Measurements from ENCODE around the gene UNK.

Gene UNK

DNA sequence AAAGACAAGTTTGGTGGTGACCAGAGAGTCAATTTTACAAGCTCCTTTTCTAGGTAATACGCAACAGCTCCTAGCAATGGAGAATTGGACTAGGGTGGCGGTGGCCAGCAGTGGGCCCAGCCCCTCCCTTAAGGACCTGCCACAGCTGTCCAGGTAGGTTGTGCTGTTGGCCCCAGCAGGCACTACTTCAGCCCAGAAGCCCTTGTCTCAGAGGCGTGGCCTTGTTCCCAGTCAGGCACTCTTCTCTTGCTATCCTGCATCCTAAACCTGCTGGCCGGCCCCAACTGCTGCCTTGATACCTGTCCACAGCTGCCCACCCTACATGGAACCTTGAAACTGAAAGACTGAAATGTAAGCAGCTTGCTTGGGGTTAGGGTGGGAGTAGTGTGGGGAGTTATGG is 18.6 kb upstream of the UNK start:
- DNase-seq (ENCODE audit: low spot score): peak; percentile 56
- H3K4me3 ChIP-seq (ENCODE audit: severe bottlenecking): no peak overlapping the region
- no peak for ATAC-seq (ENCODE audit: low read depth)
- peaks cover 6% of the 10 kb centered on the region for H3K4me1 ChIP-seq (ENCODE audit: insufficient read depth, poor library complexity, severe bottlenecking)
- H3K36me3 ChIP-seq (ENCODE audit: low read depth): no peaks in the 10 kb centered on the region
- H3K27me3 ChIP-seq (ENCODE audit: insufficient read depth, poor library complexity, severe bottlenecking): no peaks in the 10 kb centered on the region
- H3K27ac ChIP-seq (ENCODE audit: poor library complexity, severe bottlenecking): peak overlapping the region; percentile 51
- no peaks in the 10 kb centered on the region for H3K9me3 ChIP-seq (ENCODE audit: severe bottlenecking)
- no peak for TF ChIP-seq CTCF (IDR thresholded peaks at IDR 0.05; ENCODE audit: poor library complexity, severe bottlenecking)

DNA sequence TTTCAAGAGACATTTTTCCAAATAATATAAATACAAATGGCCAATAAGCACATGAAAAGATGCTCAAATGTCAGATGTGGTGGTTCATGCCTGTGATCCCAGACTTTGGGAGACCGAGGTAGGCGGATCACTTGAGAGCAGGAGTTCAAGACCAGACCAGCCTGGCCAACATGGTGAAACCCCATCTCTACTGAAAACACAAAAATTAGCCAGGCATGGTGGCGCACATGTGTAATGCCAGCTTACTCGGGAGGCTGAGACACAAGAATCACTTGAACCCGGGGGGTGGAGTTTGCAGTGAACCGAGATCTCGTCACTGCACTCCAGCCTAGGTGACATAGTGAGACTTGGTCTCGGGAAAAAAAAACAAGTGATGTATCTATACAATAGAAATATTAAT is 16.7 kb upstream of the UNK start:
- H3K27me3 ChIP-seq (ENCODE audit: insufficient read depth, poor library complexity, severe bottlenecking): no peaks in the 10 kb centered on the region
- H3K9me3 ChIP-seq (ENCODE audit: severe bottlenecking): no peaks in the 10 kb centered on the region
- no peak overlapping the region for H3K4me3 ChIP-seq (ENCODE audit: severe bottlenecking)
- ATAC-seq (ENCODE audit: low read depth) (no peak), DNase-seq (ENCODE audit: low spot score) (peak; percentile 19)
- H3K36me3 ChIP-seq (ENCODE audit: low read depth): no peaks in the 10 kb centered on the region
- no peak overlapping the region for H3K27ac ChIP-seq (ENCODE audit: poor library complexity, severe bottlenecking)
- H3K4me1 ChIP-seq (ENCODE audit: insufficient read depth, poor library complexity, severe bottlenecking): peaks cover 6% of the 10 kb centered on the region
- no peak for TF ChIP-seq CTCF (IDR thresholded peaks at IDR 0.05; ENCODE audit: poor library complexity, severe bottlenecking)

DNA sequence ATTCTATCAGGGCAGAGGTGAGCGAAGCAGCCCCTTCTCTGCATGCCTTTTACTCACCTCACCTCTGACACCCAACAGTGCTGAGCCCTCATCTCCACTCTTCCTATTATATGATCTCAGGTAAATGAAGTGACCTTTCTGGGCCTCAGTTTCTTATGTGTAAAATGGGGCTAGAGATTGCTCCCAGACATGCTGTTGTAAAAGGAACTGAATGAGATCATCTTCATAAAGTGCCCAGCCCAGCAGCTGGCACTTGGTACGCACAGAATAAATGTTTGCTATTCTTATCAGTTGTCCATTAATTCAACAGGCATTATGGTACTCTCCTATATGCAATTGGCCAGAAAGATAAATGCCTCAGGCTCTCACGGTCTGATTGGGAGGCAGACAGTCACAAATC is 15.1 kb upstream of the UNK start:
- peak; percentile 0 for DNase-seq (ENCODE audit: low spot score)
- Histone ChIP-seq H3K27me3 (ENCODE audit: insufficient read depth, poor library complexity, severe bottlenecking) (no peaks in the 10 kb centered on the region), H3K4me1 (ENCODE audit: insufficient read depth, poor library complexity, severe bottlenecking) (no peaks in the 10 kb centered on the region), H3K27ac (ENCODE audit: poor library complexity, severe bottlenecking) (no peak overlapping the region), H3K36me3 (ENCODE audit: low read depth) (no peaks in the 10 kb centered on the region), H3K4me3 (ENCODE audit: severe bottlenecking) (no peak overlapping the region), H3K9me3 (ENCODE audit: severe bottlenecking) (no peaks in the 10 kb centered on the region)
- no peak for ATAC-seq (ENCODE audit: low read depth)
- no peak for TF ChIP-seq CTCF (IDR thresholded peaks at IDR 0.05; ENCODE audit: poor library complexity, severe bottlenecking)

- H3K27ac ChIP-seq (ENCODE audit: poor library complexity, severe bottlenecking): no peak overlapping the region
- TF ChIP-seq CTCF (IDR thresholded peaks at IDR 0.05; ENCODE audit: poor library complexity, severe bottlenecking): peak; percentile 47
These were observed 13.0 kb upstream of the UNK start for GRCh38 chr17:75771334-75772281.

More at GRCh38 chr17:75771334-75772281, 13.0 kb upstream of the UNK start:
- H3K36me3 ChIP-seq (ENCODE audit: low read depth): peaks cover 6% of the 10 kb centered on the region
- no peak overlapping the region for H3K4me3 ChIP-seq (ENCODE audit: severe bottlenecking)
- H3K9me3 ChIP-seq (ENCODE audit: severe bottlenecking): no peaks in the 10 kb centered on the region
- DNase-seq (ENCODE audit: low spot score): peak; percentile 33
- peaks cover 5% of the 10 kb centered on the region for H3K4me1 ChIP-seq (ENCODE audit: insufficient read depth, poor library complexity, severe bottlenecking)
- H3K27me3 ChIP-seq (ENCODE audit: insufficient read depth, poor library complexity, severe bottlenecking): no peaks in the 10 kb centered on the region
- ATAC-seq (ENCODE audit: low read depth): no peak
